Retina (tissue), 1 donor: ENCODE data around the gene CRTAP.
A peak's percentile ranks its signal among the peaks of the same experiment; 100 is the strongest.
"Not testable (repeated sequence)": the region's sequence is repeated elsewhere in the genome, so short reads cannot be mapped to it uniquely, and the experiment has no call there.

Experiments
- DNase-seq: peaks from one replicate; pipeline ENCODE4 v3.0.0-alpha.2; 2016

Gene CRTAP

DNA sequence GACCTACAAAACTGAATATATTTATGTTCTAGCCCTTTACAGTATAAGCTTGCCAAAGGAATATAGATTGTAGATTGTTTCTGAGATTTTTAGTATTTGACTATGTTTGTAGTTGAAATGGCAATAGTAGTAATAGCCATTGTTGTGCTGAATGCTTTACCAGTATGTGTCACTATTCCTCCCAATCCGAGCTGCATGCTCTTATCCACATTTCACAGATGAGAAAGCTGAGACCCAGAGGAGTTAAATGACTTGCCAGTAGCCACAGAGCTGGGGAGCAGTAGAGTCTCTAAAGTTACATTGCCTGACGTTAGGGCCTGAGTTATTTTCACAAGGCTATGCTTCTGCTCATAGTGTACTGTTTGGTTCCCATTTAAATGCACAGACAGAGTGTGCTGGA, 13.6 kb upstream of the CRTAP start:
- DNase-seq, result no peak

DNA sequence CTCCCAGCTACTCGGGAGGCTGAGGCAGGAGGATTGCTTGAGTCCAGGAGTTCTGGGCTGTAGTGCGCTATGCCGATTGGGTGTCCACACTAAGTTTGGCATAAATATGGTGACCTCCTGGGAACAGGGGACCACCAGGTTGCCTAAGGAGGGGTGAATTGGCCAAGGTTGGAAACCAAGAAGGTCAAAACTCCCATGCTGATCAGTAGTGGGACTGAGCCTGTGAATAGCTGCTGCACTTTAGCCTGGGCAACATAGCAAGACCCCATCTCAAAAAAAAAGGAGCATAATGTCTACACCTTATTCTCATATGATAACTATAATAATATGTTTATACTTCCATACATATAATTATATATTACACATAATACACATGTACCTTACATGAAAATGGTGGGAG, 10.8 kb upstream of the CRTAP start:
- DNase-seq, result no peak

DNA sequence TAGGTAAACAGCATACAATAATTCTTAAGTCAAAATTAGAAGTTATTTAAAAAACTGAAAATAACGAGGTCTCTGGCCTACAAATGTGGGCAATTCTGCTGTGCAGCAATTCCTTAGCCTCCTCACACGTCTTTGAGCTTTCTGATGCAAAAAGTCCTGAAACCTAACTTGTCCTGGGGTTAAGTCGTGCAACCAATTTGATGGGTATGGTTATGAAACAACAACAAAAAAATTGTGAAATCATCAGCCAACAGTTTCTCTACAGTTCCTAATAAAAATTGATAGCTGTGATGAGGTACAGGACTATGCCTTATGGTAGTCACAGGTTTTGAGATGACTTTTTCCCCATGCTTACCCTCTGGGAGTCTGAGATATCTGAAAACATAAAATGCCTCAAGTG, 10.3 kb upstream of the CRTAP start:
- no peak for DNase-seq

DNA sequence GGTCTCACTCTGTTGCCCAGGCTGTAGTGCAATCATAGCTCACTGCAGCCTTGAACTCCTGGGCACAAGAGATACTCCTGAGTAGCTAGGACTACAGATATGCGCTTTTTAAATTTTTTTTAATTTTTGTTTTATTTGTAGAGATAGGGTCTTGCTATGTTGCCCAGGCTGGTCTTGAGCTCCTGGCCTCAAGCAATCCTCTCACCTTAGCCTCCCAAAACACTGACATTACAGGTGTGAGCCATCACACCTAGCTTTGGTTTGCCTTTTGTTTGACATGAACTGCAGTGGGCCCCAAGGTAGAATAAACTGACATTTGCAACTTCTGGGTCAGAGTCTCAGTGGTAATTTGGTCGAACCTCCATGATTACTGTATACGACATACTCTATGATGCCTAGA, 9.0 kb upstream of the CRTAP start:
- no peak for DNase-seq

DNA sequence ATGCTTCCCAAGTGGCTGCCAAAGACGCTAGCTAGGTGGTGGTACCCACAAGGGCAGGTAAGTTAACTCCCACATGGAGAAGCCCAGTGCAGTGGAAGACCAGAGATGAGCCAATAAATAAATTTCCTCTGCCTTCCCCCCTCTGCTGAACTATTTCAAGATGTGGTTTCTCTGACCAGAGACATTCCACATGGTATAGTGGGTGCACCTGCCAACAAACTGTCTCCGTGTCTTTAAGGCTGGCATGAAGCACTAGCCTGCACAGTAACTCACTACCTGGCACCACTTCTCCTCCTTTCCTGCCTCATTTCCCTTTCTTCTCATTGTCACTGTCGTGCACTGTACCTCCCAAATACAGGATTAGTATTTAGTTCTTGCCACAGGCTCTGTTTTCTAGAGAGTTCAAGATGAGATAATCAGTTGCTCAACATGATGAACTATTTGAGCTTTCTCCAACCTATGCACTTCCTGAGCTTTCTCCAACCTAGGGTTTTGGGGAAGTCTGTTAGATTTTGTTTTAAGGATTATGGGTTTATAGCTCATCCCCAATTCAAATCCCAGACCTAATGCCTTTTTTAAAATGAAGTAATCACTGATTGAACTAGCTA, 8.4 kb upstream of the CRTAP start:
- no peak for DNase-seq

DNA sequence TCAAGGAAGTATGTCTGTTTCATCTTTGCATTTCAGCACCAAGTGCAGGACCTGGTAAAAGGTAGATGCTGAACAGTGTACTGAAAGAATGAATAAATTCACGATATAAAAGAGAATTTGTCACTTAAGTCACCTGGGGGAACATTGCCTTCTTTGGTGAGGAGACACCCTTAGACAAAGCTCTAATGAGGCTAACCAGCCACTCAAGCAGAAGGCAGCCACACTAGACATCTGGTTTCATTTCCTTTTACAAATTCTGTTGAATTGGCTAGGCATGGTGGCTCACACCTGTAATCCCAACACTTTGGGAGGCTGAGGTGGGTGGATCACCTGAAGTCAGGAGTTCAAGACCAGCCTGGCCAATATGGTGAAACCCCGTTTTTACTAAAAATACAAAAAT, 7.0 kb upstream of the CRTAP start:
- DNase-seq, result not testable (repeated sequence)

DNA sequence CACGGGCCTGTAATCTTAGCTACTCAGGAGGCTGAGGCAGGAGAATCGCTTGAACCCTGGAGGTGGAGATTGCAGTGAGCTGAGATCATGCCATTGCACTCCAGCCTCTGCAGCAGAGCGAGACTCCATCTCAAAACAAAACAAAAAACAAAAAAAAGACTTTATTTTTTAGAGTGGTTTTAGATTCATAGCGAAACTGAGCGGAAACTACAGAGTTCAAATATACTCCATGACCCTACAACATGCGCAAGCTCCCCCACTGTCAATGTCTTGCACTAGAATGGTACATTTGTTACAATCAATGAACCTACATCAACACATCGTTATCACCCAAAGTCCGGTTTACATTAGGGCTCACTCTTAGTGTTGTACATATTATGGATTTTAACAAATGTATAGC, 2.2 kb upstream of the CRTAP start:
- no peak for DNase-seq

DNA sequence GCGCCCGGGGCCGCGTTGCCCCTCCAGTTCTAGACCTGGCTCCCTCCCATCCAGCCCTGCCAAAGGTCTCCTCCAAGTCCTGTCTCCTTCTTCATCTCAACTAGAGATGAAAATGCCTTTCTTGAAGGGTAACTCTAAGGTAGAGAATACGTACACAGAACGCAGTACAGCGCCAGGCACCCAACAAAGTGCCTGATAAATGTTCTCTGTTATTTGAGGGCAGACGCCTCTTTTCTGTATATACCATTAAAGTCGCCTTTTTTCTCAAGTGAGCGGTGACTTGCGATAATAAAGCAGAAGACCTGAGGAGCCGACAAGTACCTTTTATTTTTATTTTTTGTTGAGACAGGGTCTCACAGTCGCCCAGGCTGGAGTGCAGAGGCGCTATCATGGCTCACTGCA, 809 bp downstream of the CRTAP start:
- DNase-seq, result peak; percentile 57

DNA sequence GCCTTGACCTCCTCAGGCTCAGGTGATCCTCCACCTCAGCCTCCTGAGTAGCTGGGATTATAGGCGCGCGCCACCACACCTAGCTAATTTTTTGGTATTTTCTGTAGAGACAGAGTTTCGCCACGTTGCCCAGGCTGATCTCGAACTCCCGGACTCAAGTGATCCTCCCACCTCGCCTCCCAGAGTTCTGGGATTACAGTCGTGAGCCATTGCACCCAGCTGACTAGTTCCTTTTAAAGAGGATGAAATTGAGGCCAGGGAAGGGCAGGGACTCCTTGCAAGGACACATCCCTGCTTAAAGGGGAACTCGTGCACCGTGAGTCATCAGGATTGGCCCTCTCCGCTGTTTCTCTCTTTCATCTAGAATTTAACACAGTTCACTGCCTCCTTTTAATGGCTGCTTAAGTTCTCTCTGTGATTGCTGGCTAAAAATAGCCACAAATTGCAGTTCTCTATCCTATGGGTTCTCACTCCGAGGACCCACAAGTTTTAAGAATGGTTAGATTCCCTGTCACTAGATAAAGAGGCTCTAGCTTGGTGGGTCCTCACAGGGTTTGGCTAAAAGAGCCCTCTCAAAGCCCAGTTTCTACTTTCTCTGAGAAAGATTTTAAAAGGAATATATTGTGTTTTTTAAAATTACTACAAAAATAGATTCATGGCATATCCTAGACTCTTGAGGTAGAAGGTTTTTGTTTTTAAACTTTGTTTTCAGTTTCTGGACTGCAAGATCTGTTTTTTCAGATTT, 1.4 kb downstream of the CRTAP start:
- peak; percentile 72 for DNase-seq

DNA sequence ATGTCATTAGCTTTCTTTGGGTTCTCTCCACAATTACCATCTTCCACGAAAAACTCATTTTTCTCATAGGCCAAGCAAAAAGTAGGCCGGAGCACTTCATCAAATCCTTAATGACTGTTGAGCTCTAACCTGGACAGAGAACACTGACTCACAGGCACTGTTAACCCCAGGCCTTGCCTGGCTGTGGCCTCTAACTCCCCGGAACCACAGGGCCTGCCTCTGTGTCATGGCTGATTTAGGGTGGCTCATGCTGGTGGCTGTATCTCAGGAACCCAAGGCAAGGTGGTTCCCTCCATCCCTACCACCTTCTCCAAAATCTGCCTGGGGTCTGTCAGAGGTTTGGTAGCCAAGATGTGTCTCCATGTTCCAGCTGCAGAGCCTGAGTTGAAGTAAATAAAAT, 3.6 kb downstream of the CRTAP start:
- DNase-seq, result no peak

DNA sequence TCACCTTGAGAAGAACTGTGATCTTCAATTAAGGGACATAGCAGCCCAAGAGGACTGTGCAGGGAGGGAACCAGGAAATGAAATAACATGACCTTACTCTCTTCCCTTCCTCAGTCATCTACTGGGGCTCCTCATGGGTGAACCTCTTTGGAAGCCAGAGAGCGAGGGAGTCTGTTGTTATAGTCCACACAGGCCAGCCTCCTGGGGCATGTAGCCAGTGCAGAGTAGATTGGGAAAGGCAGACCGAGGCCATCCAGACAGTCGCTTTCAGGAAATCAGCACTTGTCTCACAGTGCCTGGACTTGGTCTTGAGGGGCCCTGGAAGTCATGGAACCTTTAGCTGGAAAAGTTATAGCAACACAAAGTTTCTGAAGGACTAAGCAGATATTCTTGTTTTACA, 6.1 kb downstream of the CRTAP start:
- no peak for DNase-seq

DNA sequence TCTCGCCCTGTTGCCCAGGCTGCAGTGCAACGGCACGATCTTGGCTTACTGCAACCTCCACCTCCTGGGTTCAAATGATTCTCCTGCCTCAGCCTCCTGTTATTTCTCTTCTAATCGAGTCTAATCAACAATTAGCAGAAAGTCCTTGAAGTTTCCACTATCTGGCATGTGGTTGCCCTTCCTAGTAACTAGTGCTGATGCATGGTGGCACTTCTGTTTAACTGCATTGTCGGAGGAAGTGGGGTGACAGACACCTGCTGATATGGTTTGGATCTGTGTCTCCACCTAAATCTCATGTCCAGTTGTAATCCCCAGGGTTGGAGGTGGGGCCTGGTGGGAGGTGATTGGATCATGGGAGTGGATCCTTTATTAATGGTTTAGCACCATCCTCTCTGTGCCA, 9.2 kb downstream of the CRTAP start:
- no peak for DNase-seq

DNA sequence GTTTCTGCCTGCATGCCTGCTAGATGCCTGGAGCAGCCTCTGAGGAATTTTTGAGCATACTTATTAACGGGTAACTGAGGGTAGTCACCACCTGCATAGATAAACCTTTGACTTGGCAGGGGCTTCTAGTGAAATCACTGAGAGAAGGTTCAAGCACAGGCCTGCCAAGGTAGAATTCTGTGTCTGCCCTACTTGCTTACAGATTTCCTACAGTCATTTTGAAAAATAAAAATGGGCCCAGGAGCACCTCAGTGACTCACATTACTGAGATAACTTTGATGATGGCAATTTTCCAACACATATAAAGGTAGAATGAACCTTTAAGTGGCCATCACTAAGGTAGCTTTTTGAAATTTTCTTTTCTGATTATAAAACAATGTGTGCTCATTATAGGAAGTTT, 10.8 kb downstream of the CRTAP start:
- DNase-seq, result no peak

DNA sequence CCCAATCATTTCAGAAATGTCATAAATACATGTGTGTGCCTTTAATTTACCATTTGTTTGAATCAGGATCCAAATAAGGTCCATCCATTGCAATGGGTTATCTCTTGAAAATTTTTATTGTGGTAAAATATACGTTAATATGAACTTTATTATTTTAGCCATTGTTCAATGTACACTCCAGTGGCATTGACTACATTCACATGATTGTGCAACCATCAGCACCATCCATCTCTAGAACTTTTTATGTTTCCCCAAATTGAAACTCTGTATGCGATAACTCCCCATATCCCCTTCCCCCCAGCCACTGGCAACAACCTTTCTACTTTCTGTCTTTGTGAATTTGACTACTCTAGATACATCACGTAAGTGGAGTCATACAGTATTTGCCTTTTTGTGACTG, 12.0 kb downstream of the CRTAP start:
- no peak for DNase-seq

DNA sequence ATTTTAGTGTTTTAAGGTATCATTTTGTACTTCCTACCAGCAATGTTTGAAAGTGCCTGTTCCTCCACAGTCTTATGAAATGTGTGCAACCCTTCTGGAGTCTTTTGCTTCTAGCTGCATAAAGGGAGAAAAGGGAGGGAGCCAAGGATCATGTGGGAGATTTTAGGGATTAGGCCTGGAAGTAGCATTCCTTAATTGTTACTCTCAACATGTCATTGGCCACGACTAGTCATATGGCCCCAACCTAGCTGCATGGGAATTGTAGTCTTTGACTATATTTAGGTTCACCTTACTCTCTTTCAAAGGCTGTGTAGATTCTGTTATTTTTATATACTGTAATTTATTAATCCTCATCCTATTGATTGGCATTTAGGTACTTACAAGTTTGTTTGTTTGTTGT, 14.9 kb downstream of the CRTAP start:
- DNase-seq, result no peak

DNA sequence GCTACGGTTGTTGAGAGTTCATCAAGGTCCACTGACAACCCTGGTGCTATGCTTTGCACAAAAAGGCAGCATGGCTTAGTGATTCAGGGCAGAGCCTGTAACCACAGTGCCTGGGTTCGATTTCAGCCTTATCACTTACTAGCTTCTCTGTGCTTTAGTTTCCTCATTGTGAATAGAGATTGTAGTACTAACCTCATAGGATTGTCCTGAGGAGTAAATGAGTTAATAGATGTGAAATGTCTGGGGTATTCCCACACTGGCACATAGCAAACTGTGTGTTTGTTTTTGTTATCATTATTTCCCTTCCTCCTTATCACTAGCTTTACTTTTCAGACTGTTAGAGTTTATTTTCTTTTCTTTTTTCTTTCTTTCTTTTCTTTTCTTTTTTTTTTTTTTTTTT, 16.3 kb downstream of the CRTAP start:
- DNase-seq, result no peak

DNA sequence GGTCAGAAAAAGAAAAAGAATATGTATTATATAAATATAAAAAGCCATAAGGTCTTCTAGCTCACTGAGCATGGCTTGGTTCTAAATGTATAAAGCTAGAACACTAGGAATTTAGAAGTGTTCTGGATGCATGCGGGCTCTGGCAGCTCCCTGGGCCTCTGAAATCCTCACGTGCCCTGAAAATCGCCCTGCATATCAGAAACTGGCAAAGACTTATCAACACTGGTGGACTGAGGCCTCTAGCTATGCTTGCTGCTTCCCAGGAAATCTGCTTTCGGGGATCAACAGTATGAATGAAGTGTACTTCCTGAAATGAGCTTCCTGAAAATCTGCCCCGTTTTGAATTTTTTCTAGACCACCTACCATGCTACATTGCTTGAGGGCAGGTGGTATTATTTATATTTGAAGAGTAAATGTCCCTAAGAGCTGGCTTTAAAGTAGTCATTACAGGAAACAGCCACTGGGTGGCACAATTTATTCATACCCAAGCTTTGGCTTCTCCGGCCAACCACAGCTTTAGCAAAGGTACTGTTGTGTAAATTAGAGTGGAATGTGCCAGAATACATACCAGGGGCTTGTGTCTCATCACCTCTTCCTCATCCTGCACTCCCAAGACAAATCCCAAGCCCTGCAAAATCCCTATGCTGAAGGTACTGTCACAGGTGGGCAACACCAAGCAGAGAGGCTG, 17.7 kb downstream of the CRTAP start:
- DNase-seq, result peak; percentile 67

DNA sequence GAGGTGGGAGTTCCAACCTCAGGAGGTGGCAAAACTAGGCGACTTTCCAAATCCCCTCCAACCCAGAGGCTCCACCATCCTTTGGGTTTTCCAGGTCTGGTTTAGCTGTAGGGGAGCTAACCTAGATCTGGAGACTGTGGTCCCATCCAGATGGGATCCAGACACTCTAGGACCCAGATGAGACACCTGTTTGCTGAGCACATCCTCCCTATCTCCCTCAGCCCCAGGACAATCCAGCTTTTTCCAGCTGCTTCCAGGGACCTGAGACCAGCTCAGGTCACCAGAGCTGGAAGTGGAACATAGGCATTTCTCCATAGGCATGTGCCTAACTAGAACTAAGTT, 18.2 kb downstream of the CRTAP start:
- DNase-seq, result peak; percentile 28

DNA sequence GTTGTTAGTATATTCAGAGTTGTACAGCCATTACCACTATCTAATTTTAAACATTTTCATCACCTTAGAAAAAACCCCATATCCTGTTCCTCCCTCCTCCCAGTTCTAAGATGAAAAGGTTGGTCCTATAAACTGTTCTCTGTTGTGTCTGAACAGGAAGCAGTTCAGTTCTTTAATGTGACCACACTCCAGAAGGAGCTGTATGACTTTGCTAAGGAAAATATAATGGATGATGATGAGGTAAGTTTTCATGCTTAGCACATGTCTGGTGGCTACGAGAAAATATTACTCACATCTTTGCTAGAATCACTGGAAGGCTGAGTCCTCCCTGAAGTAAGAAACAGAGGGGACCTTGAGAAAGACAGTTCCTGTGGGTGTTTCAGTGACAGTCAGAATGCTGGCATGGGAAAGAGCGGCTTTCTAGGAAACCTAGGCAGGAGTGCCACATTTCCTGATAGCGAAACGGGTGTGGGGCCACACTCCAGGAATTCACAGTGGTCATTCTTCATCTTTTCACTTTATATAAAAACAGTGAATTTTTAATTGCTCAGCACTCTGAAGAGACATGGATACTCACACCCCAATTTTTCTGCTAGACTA, 20.3 kb downstream of the CRTAP start:
- no peak for DNase-seq

DNA sequence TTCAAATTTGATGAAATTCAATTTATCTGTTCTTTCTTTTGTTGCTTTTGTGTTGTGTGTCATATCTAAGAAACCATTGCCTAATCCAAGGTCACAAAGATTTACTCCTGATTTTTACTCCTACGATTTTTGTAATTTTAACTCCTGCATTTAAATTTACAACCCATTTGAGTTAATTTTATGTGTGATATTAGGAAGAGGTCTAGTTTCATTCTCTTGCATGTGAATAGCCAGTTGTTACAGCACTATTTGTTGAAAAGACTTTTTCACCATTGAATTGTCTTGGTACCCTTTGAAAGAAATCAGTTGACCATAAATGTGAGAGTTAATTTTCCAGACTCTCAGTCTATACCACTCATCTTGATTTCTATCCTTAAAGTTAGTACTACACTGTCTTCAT, 23.9 kb downstream of the CRTAP start:
- DNase-seq, result no peak

DNA sequence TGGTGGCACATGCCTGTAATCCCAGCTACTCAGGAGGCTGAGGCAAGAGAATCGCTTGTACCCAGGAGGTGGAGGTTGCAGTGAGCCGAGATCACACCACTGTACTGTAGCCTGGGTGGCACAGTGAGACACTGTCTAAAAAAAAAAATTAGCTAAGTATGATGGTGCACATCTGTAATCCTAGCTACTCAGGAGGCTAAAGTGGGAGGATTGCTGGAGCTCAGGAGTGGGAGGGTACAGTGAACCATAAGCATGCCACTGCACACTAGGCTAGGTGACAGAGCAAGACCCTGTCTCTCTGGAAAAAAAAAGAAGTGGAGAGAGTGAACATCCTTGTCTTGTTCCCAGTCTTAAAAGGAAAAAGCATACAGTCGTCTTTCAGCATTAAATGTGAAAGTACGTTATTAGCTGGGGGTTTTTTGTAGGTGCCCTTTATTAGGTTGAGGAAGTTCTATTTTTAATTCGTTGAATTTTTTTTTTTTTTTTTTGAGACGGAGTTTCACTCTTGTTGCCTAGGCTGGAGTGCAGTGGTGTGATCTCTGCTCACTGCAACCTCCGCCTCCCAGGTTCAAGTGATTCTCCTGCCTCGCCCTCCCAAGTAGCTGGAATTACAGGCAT, 25.3 kb downstream of the CRTAP start:
- not testable (repeated sequence) for DNase-seq

DNA sequence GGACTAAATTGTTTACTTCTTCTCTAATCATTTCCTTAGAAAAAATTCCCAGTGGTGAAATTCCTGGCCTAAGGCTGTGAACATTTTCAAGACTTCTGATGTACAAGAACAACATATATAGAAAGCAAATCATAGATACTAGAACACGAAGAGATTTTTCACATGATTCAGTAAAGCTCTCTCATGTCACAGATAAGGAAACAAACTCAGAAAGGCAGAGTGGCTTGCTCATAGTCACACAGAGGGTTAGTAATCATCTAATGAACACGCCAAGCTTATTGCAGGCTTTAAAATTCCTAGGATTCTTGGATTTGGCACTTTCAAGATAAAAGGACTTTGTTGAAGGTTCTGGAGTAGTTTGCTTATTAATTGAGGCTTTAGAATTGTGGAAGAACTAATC, 26.2 kb downstream of the CRTAP start:
- no peak for DNase-seq

DNA sequence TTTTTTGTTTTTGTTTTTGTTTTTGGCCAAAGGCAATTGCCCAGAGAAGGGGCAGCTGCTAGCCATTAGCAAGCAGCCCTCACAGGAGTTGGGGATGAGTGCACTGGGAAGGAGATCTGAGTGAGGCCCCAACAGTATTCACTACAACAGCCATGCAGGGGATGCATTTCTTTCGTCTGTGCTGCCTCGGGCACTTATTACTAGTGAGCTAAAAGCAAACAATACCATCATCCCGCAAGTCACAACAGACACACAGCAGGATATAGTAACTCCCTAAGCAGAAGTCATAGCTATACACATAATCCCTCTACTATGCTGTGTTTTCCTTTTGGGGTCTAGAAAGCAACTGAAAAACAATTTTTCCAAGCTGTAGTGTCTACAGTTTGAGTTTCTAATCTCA, 27.2 kb downstream of the CRTAP start:
- DNase-seq, result no peak

DNA sequence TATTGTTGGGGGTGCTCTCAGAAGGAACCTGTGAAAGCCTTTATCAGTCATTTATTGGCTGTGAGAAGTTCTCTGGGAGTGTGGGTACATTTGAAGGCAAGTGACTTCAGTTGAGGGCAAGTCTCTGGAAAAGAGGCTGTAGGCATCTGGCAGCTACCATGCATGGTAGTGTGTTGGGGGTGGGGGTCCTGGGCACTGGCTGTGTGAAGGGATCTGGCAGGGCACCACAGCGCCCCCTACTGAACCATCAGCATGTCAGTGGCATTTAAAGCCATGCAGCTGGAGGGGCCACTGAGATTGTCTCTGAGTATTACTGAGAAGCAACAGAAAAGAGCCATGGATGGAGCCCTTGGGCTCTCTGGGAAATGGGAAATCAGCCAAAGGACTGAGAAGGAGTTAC, 30.6 kb downstream of the CRTAP start:
- DNase-seq, result no peak
